Activated B cell treated with CpG ODN at 0.5 μM for 24 hours (primary cell): Measurements from ENCODE around the gene WWOX. TPM values are rescaled to one million over a fixed set of nuclear protein-coding genes. Genes with fewer than 3 reads are reported as not detected.

Source experiments
- ATAC-seq: fragments of 200-7000 bp; cut with Tn5 transposase; one replicate; pipeline ENCODE4 v1.10.0; 2021; ENCODE audit warnings: low read depth, mild to moderate bottlenecking, moderate library complexity
- CTCF ChIA-PET: fragments of 350-600 bp; sonication (Branson Sonifier 250); formaldehyde crosslinking; loops from one replicate; lab custom pipeline; 2021; ENCODE audit warnings: antibody characterized with exemption; lab: Charles Lee
- POLR2A ChIA-PET: fragments of 350-600 bp; sonication (Branson Sonifier 250); formaldehyde crosslinking; loops from one replicate; lab custom pipeline; 2021; ENCODE audit warnings: antibody characterized with exemption; lab: Charles Lee
- DNase-seq: peaks from one replicate; pipeline ENCODE4 v3.0.0; 2022
- H3K27ac Mint-ChIP-seq: one replicate; pipeline ENCODE4 v1.8.0; 2020; ENCODE audit warnings: mixed read lengths
- H3K27me3 Mint-ChIP-seq: one replicate; pipeline ENCODE4 v1.8.0; 2021; ENCODE audit warnings: mixed read lengths
- H3K36me3 Mint-ChIP-seq: one replicate; pipeline ENCODE4 v1.8.0; 2021; ENCODE audit warnings: low read depth, mixed read lengths
- H3K4me1 Mint-ChIP-seq: one replicate; pipeline ENCODE4 v1.8.0; 2021; ENCODE audit warnings: mixed read lengths
- H3K4me3 Mint-ChIP-seq: one replicate; pipeline ENCODE4 v1.8.0; 2020; ENCODE audit warnings: mild to moderate bottlenecking, mixed read lengths
- H3K9me3 Mint-ChIP-seq: one replicate; pipeline ENCODE4 v1.8.0; 2020; ENCODE audit warnings: mixed read lengths
- intact Hi-C: fragments of 100-400 bp; cut with micrococcal nuclease; formaldehyde crosslinking; loops from one replicate; pipeline ENCODE4 v1.15.1; 2024
- total RNA-seq: library from RNA; stranded (reverse); gene quantifications from 2 replicates; pipeline ENCODE4 v1.2.3, GENCODE V29; 2022
- TF ChIP-seq, protein P1 (sequence below): fragments of 200-600 bp; IDR thresholded peaks from one replicate; pipeline ENCODE4 v1.8.0; 2022; ENCODE audit warnings: antibody characterized with exemption, mild to moderate bottlenecking

WWOX gene
- total RNA-seq, 1 donor from 2014 or later = 22.6 TPM

DNA sequence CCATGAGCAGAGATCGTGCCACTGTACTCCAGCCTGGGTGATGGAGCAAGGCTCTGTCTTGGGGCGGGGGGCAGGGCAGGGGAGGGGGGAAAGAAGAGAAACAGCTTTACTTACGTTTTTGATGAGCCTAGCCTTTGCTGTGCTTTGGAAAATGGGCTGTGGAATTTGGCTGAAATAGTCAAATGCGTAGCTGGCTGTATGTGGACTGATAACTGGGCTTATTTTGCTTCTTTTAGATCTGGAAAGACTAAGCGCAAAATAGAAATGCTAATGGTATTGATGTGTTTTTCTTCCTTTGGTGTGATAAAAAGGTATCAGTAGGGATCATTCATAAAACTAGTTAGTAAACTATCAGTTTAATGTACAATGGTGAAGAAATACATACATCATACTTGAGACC lies 346.4 kb downstream of the WWOX start:
- ATAC-seq (no peak), DNase-seq (no peak)
- H3K36me3 Mint-ChIP-seq = no peaks in the 10 kb centered on the region
- H3K27ac Mint-ChIP-seq = no peak overlapping the region
- H3K27me3 Mint-ChIP-seq = no peaks in the 10 kb centered on the region
- no peaks in the 10 kb centered on the region for H3K9me3 Mint-ChIP-seq
- CTCF ChIA-PET = no interaction called here
- POLR2A ChIA-PET = no interaction called here
- H3K4me1 Mint-ChIP-seq = no peaks in the 10 kb centered on the region
- TF ChIP-seq, protein P1, sequence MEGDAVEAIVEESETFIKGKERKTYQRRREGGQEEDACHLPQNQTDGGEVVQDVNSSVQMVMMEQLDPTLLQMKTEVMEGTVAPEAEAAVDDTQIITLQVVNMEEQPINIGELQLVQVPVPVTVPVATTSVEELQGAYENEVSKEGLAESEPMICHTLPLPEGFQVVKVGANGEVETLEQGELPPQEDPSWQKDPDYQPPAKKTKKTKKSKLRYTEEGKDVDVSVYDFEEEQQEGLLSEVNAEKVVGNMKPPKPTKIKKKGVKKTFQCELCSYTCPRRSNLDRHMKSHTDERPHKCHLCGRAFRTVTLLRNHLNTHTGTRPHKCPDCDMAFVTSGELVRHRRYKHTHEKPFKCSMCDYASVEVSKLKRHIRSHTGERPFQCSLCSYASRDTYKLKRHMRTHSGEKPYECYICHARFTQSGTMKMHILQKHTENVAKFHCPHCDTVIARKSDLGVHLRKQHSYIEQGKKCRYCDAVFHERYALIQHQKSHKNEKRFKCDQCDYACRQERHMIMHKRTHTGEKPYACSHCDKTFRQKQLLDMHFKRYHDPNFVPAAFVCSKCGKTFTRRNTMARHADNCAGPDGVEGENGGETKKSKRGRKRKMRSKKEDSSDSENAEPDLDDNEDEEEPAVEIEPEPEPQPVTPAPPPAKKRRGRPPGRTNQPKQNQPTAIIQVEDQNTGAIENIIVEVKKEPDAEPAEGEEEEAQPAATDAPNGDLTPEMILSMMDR = no peak
- intact Hi-C loops = no loop called here
- no peak overlapping the region for H3K4me3 Mint-ChIP-seq

DNA sequence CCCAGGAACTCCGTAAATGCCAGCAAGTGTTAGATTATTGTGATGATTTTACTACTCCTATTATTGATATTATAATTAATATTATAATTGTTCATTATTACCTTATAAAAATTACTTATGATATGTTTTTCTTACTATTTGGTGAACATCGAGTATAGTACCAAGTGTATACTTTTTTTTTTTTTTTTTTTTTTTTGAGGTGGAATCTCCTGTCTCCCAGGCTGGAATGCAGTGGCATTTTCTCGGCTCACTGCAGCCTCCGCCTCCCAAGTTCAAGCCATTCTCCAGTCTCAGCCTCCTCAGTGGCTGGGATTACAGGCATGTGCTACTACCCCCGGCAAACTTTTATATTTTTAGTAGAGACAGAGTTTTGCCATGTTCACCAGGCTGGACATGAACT lies 347.0 kb downstream of the WWOX start:
- ChIA-PET POLR2A (no interaction called here), CTCF (no interaction called here)
- DNase-seq = no peak
- H3K27me3 Mint-ChIP-seq = no peaks in the 10 kb centered on the region
- no peak overlapping the region for H3K4me3 Mint-ChIP-seq
- no peak overlapping the region for H3K27ac Mint-ChIP-seq
- intact Hi-C loops = no loop called here
- no peaks in the 10 kb centered on the region for H3K4me1 Mint-ChIP-seq
- H3K9me3 Mint-ChIP-seq = no peaks in the 10 kb centered on the region
- H3K36me3 Mint-ChIP-seq = no peaks in the 10 kb centered on the region
- TF ChIP-seq, protein P1 = no peak
- ATAC-seq = no peak

- POLR2A ChIA-PET = no interaction called here
- Mint-ChIP-seq H3K9me3 (no peaks in the 10 kb centered on the region), H3K4me3 (no peak overlapping the region), H3K27ac (no peak overlapping the region), H3K4me1 (no peaks in the 10 kb centered on the region), H3K27me3 (no peaks in the 10 kb centered on the region), H3K36me3 (no peaks in the 10 kb centered on the region)
- ATAC-seq (no peak), DNase-seq (no peak)
- intact Hi-C loops = no loop called here
- TF ChIP-seq, protein P1 = no peak
- CTCF ChIA-PET = no interaction called here
These were observed 347.6 kb downstream of the WWOX start for GRCh38 chr16:78446992-78447563.

GRCh38 chr16:78448658-78449271 lies 349.3 kb downstream of the WWOX start:
- H3K27ac Mint-ChIP-seq = no peak overlapping the region
- POLR2A ChIA-PET = no interaction called here
- no peaks in the 10 kb centered on the region for H3K36me3 Mint-ChIP-seq
- intact Hi-C loops = no loop called here
- H3K9me3 Mint-ChIP-seq = no peaks in the 10 kb centered on the region
- DNase-seq = no peak
- ATAC-seq = no peak
- TF ChIP-seq, protein P1 = no peak
- H3K4me3 Mint-ChIP-seq = no peak overlapping the region
- H3K27me3 Mint-ChIP-seq = no peaks in the 10 kb centered on the region
- CTCF ChIA-PET = no interaction called here
- H3K4me1 Mint-ChIP-seq = no peaks in the 10 kb centered on the region

DNA sequence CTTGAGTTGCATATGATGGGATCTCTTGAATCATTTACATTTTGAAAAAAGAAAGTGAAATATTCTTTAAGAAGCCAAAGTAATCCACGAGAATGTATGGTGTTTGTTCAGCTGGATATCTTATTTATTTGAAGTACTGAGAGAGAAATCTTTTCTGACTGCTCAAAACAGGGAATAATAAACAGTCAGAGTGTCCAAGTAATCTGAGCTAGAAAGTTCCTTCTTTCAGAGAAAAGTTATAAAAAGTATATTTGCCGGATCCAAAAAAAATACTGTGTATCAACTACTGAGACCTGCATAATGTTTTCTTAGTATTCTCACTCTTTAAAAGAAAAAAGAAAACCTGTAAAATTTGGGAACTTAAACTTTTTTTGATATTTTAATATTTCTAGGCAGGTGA lies 350.8 kb downstream of the WWOX start:
- no peak for ATAC-seq
- H3K36me3 Mint-ChIP-seq = no peaks in the 10 kb centered on the region
- CTCF ChIA-PET = interaction anchor here (1.1 kb wide), 1 partner anchor 12 kb away, joined by 3 read pairs; no protein-coding TSS in a partner anchor
- no peaks in the 10 kb centered on the region for H3K27me3 Mint-ChIP-seq
- intact Hi-C loops = no loop called here
- POLR2A ChIA-PET = no interaction called here
- TF ChIP-seq, protein P1 = no peak
- no peak for DNase-seq
- no peak overlapping the region for H3K4me3 Mint-ChIP-seq
- no peaks in the 10 kb centered on the region for H3K4me1 Mint-ChIP-seq
- no peaks in the 10 kb centered on the region for H3K9me3 Mint-ChIP-seq
- no peak overlapping the region for H3K27ac Mint-ChIP-seq
